GM19452 (cell line): ENCODE data around the gene RFXANK.
"Not testable (repeated sequence)": the region's sequence is repeated elsewhere in the genome, so short reads cannot be mapped to it uniquely, and the experiment has no call there.

Experiments used
- ATAC-seq: cut with Tn5 transposase; IDR thresholded peaks from one replicate; pipeline ENCODE4 v1.9.1; 2021; ENCODE audit not compliant: unreplicated experiment

Gene RFXANK

GRCh38 chr19:19169236-19170052 lies 22.6 kb upstream of the RFXANK start:
- ATAC-seq: no peak

- peak; percentile 81 for ATAC-seq
Measured at GRCh38 chr19:19170053-19170872, 21.8 kb upstream of the RFXANK start, which contains the start of gene MEF2B. Gene MEF2B (minus strand): TSS chr19:19170263. CDS start chr19:19150735, 19,528 bp downstream.

- ATAC-seq: no peak
Measured at GRCh38 chr19:19170873-19171672, 21.0 kb upstream of the RFXANK start.

GRCh38 chr19:19171821-19172532 lies 20.1 kb upstream of the RFXANK start:
- ATAC-seq: no peak

- not testable (repeated sequence) for ATAC-seq
Measured at GRCh38 chr19:19173243-19173642, 18.8 kb upstream of the RFXANK start.

- no peak for ATAC-seq
Measured at GRCh38 chr19:19176950-19177349, 15.1 kb upstream of the RFXANK start.

GRCh38 chr19:19179548-19180441 lies 12.3 kb upstream of the RFXANK start:
- no peak for ATAC-seq

GRCh38 chr19:19181488-19181998 lies 10.5 kb upstream of the RFXANK start:
- no peak for ATAC-seq

GRCh38 chr19:19185853-19186740 lies 6.0 kb upstream of the RFXANK start:
- no peak for ATAC-seq

- ATAC-seq: no peak
Measured at GRCh38 chr19:19186742-19187141, 5.3 kb upstream of the RFXANK start.

GRCh38 chr19:19191768-19192077 lies 335 bp upstream of the RFXANK start:
- no peak for ATAC-seq

- ATAC-seq: no peak
Measured at GRCh38 chr19:19192910-19193423, 909 bp downstream of the RFXANK start.

- ATAC-seq: no peak
Measured at GRCh38 chr19:19193926-19194325, 1.9 kb downstream of the RFXANK start.

- no peak for ATAC-seq
Measured at GRCh38 chr19:19201697-19202630, 9.9 kb downstream of the RFXANK start.

GRCh38 chr19:19202707-19203011 lies 10.6 kb downstream of the RFXANK start:
- ATAC-seq: no peak

GRCh38 chr19:19203012-19203856 lies 11.2 kb downstream of the RFXANK start, which contains the start of gene NR2C2AP:
Gene NR2C2AP (minus strand): TSS chr19:19203414. CDS start chr19:19203060, 354 bp downstream.
- ATAC-seq: peak; percentile 69
